RCC 7860 (cell line): ENCODE measurements around the gene GAD1.

Experiments
- DNase-seq: peaks from one replicate; pipeline ENCODE4 v3.0.0-alpha.2; 2015; ENCODE audit warnings: low spot score
- FAIRE-seq: peaks from 2 replicates; lab custom pipeline; 2012; peaks lifted over from hg19 to GRCh38; lab: Jason Lieb, UNC

The GAD1 gene

GRCh38 chr2:170887896-170888295 is 71.2 kb downstream of the GAD1 start:
- DNase-seq (peak; percentile 25), FAIRE-seq (peak; percentile 20)

DNA sequence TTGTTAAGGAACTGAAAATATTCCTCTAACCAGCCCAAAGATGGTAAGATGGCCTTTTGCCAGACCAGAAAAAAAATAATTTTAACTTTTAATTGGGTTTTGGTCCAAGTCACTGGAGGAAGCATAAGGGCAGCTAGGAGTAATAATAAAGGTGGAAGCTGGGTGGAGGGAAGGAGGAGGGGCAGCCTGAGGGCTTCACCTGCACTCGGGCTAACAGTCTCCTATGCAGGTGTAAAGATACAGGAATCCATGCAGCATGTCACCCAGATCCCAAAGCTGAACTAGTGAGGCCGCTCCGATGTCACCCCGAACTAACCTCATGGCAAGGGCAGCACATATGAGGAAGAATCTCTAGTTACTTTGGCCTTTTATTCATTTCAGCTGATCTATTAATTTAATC is 75.2 kb downstream of the GAD1 start:
- FAIRE-seq (no peak), DNase-seq (no peak)

DNA sequence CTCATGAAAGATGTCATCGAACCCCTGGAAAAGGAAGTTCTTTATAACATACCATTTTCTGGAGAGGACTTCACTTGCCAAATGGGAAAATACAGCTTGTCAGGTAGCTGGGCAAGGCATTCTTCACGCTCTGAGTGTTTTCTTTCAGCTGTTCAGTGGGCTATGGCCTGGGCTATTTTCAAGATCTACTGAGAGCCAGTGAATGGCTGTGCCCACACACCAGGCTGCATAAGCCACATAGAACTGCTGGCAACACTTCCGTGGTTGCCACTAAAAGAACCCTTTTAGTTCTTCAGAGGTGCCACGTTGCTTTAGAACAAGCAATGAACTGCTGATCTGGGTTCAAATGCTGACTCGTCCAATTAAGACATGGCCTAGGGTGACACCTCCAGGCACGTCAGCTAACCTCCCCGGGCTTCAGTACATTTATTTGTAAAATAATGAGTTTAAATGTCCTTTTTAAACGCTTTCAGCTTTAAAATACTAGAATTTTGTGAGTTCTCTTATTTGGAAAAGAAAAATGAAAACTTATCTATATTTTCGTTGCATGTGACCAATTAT is 75.8 kb downstream of the GAD1 start:
- DNase-seq (no peak), FAIRE-seq (no peak)

- DNase-seq (no peak), FAIRE-seq (no peak)
Observed at GRCh38 chr2:170895023-170895757, 78.5 kb downstream of the GAD1 start.

GRCh38 chr2:170896622-170897021 is 79.9 kb downstream of the GAD1 start:
- no peak for FAIRE-seq

DNA sequence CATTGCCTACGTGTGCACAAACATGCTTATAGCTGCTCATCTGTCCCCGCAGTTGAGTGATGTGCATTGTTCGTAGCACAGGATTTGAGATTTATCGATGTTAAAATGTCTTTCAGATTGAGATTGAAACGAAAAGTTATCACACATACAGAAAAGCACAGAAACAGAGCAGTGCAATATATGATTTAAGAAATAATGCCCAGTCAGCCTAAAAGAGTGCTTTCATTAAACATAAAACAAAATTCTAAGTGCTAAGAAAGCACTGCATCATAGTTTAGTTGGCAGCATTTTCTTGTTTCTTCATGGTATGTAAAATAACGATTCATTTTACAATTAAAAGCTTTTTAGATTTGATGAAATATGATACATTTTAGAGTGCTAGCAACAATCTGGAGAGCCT is 80.4 kb downstream of the GAD1 start:
- FAIRE-seq (no peak), DNase-seq (no peak)

More at GRCh38 chr2:170896622-170897021, 79.9 kb downstream of the GAD1 start:
- DNase-seq, result no peak

DNA sequence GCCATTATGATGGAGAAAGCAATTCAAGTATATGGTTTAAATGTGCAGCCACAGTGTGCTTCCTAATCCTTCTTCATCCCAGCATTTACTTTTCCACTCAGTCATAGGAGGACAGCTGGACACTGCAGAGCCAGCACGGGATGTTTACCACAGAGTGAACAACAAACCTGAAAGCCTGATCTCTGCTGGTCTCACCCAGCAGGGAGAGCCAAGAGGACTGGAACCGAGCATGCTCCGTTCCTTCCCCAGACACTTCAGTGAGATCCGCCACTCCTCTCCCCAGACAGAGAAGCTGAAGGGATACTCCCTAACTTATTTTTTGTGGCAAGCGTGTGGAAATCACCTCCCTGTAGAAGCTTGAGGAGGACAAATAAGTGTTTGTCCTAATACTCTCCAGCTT is 89.2 kb downstream of the GAD1 start:
- no peak for DNase-seq
- FAIRE-seq, result no peak
